Activated CD8-positive, alpha-beta memory T cell treated with anti-CD3 and anti-CD28 coated beads, Interleukin-2, amount 50 U/mL, for 1 hour (primary cell): ENCODE results near the gene P2RY2.

Source experiments
- DNase-seq: peaks from one replicate; pipeline ENCODE4 v3.0.0-alpha.2; 2020; ENCODE audit errors: extremely low read depth

P2RY2 gene

GRCh38 chr11:73204711-73205121 is 13.4 kb upstream of the P2RY2 start:
- no peak for DNase-seq

DNA sequence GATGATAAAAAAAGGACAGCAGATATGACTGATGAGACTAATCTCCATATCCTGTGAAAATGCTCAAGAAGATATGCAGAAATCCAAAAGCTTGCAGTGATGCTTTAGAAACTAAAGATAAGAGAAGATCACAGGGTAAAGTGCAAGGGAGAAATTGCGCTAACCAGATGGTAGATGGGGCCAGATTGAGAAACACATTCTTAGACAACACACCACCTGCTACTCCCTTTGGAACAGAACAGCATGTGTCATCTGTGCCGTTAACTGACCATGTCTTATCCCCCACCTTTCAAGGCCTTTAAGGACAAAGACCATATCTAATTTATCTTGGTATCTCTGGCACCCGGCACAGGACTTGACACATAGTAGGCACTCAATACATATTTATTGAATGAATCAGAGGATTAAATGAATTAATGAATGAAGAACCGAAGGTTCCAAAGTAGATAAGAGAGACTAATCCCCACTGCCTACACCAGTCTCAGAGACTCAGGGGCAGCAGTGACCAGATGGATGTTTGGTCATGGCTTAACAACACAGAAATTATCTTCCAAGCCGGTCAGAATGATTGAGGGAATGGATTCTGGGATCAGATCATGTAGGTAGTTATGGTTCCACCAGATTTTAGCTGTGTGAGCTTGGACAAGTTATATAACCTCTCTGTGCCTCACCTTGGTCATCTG is 12.3 kb upstream of the P2RY2 start:
- no peak for DNase-seq

DNA sequence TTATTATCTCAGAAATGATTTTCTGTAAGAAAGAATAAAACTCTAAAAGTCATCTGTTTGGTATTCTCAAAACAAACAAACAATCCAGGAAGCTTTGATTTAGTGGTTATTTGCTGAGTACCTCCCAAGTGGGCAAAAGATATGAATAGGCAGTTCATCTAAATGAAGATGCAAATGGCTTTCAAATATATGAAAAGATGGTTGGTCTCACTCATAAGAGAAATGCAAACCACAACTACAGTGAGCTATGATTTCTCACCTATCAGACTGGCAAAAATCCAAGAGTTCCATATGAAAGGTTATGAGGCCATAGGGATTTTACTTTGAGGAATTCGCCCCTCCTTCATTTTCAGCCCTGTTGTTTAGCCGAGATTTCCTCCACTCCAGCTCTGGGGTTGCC is 11.3 kb upstream of the P2RY2 start:
- no peak for DNase-seq

DNA sequence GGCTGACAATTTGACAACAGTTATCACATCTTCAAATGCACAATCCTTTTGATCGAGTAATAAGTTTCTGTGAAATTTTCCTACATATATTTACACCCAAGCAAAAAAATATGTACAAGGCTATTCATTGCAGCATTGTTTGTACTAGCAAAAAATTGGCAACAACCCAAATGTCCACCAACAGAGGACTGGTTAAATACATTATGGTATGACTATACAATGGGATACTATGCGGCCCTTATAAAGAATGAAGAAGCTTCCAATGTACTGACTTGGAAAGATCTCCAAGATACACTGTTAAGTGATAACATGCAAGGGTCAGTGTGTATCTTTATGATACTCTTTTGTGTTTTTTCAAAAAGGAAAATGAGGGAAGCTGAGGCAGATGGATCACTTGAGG is 8.2 kb upstream of the P2RY2 start:
- DNase-seq = no peak

- DNase-seq = no peak
These were observed 7.0 kb upstream of the P2RY2 start for GRCh38 chr11:73210916-73211667.

- no peak for DNase-seq
These were observed 4.6 kb upstream of the P2RY2 start for GRCh38 chr11:73213196-73214143.

DNA sequence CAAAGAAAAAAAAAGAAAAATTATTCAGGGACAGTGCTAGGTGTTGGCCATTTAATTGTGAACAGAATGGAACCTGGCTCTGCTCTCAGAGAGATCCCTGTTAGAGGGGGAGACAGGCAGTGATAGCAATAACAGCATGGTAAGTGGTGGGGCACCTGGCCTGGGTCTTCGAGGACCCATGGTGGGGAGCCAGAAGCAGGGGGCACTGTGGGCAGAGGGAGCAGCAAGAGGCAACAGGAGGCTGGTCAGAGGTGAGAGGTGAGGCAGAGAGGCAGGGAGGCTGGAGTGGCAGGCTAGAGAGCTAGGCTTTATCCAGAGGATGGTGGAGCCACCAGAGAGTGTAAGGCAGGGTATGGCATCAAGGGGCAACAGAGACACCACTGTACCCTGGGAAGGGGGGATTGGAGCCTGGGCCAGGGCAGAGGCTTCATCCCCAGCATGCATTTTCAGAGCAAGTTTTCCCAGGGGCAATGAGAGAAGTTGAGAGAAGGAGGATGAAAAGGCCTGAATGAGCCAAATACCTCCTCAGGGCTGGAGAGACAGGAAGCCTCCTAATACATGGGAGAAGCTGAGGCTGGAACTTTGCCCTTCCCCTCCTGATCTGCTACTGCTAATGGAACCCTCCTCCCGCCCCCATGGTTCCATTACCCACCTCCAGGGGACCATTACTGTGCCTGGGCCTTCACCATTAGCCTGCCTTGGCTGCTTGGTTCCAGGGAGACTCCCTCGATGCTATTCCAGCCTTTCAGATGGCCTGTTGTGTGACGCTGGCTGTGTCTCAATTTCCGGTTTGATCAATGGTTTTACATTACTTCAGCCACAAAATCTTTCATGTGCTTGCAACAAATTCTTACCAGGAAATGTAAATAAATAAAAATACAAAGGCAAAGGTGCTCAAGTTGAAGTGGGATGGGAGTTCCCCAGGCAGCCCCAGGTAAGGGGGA is 2.6 kb upstream of the P2RY2 start:
- DNase-seq = no peak

- no peak for DNase-seq
These were observed 1.6 kb upstream of the P2RY2 start for GRCh38 chr11:73216465-73216864.

DNA sequence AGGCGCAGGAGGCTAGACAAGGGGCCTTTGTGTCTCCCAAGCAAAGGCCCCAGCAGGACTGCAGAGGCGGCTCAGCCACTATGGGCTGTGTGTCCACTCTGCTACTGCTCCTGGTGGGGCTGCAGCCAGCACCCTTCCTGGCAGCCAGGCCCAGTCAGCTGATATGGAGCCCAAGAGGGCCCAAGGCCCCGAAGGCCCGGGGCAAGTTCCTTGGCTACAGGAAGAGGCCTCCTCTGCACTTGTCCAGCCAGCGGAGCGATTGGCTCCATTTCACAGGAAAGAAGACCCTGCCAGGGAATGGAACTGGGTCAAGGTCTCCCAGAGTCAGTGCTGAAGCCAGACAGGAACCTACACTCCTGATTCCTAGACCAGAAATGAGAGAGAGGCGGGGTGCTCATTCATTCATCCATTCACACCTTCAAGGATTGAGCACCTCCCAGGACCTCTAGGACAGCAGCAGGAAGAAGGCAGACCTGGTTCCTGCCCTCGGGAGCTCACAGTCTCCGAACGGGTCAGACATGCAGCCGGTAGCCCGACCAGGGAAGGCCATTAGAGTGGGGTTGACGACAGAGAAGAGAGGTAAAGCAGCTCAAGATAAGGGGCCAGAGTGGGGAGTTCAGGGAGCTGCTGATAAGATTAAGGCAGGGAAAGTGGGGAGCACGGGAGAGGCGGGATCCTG is 811 bp upstream of the P2RY2 start:
- no peak for DNase-seq

GRCh38 chr11:73217810-73218105 is 323 bp upstream of the P2RY2 start:
- no peak for DNase-seq

DNA sequence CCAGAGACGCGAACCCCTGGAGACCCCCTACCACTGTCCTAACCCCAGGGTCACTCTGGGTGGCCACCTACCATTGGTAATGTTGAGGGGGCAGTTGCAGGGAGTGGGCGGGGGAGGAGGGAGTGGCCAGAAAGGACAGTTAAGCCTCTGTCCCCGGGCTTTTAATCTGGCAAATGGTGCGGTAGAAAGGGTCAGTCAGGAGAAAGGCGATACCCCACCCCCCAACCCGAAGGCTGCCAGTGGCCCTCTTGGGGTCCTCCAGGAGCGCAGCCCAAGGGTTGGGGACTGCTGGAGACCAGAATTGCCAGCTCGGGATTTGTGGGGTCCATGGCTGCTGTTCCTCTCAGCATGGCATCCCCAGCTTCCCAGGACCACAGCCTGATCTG is 742 bp downstream of the P2RY2 start:
- DNase-seq = no peak

DNA sequence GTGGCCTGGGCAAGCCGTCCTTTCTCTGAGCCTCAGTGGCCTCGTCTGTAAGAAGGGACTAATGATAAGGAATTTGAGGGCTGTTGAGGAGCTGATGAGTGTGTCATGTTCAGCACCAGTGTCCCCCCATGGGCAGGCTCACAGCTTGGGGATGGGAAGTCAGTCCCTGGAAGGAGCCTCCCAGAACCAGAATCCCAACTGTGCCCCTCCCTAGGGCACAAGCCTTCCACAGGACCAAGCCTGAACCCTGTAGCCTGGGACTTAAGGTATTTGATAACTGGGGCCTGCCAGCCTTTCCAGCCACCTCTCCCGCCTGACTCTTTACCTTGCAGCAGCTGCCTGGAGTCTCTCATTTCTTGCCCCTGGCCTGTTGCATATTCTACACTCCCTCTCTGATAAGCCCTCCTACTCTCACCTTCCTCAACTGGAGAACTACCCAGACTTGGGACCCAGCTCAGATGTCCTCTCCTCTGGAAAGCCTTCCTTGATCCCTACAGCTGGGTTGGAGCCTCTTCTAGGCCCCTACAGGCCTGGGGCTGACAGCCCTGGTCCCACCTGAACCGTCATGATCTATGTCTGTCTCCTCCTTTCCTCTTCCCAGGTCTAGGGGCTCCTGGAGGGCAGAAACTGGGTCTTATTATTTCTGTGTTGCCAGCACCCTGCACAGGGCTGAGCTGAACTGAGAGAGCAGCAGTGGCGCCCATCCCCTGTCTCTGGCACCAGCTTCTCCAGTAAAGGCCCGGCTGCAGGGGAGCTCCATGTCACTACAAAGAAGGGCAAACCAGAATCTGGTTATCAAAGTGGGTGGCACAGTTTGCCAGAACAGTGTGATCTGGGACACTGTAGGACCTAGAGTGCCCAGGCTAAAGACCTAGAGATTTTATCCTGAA is 1.6 kb downstream of the P2RY2 start:
- DNase-seq = no peak

DNA sequence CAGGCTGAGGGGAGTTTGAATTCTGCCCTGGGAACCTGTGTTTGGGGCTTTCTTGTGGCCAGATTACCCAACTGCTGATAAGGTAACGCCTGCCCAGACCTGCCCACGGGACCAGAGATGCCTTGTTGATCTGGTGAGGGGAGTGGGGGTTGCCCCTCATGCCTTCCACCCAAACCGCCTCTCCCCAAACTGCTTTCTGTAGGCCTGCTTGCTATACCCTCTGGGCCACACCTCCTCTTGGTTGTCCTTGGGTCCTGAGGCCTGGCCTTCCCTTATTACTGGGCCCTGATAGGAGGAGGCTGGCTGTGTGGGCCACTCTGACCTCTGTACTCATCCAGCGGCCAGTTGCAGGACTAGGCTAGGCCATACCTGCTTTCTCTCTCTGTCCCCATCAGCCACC is 3.4 kb downstream of the P2RY2 start:
- DNase-seq = no peak

DNA sequence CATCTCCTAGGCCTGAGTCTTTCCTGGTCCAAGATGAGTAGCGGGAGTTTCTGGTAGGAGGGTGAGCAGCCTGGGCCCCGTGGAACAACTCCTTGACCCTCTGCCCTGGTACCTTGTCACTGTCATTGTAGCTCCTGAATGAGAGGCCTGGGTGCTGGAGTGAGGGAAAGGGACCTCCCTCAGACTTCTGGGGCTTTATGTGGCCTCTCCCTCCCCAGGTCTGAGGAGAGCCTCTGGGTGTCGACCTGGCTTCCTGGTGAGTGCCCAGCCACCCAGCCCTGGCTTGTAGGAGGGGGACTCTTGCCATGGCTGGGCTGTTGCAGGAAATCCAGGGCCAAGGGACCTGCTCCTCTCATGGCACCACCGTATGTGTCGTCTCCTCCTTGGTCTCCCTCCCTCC is 3.9 kb downstream of the P2RY2 start:
- DNase-seq = no peak

DNA sequence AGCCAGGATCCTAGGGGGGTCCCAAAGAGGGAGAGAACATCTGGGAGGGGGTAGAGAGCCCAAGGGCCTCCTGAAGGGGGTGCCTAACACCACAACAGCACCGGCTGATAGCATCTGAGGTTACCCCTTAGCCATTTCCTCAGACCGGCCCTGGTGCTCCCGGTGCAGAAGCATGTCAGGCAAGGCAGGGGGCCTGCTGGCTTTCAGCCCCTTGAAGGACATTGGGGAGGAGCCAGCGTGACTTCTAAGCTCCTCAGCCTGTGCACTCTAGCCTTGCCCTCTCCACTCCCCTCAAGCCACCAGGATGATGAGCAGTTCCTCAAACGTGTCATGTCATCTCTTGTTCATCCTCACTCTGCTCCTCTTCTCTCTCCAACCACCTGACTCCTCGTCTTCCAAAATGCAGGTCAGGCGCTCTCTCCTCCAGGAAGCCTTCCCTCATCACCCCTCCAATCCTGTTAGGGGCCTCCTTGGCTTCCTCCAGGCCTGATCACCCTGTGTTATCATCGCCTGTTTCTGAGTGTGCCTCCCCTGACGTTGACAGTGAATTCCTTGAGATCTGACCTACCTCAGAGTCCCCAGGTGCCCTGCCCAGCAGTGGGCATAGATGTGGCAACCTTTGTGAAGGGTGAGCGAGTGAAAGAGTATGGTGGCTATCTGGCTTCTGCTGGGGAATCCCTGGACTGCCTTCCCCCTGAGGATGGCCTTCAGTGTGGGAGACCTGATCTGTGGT is 6.1 kb downstream of the P2RY2 start:
- no peak for DNase-seq

DNA sequence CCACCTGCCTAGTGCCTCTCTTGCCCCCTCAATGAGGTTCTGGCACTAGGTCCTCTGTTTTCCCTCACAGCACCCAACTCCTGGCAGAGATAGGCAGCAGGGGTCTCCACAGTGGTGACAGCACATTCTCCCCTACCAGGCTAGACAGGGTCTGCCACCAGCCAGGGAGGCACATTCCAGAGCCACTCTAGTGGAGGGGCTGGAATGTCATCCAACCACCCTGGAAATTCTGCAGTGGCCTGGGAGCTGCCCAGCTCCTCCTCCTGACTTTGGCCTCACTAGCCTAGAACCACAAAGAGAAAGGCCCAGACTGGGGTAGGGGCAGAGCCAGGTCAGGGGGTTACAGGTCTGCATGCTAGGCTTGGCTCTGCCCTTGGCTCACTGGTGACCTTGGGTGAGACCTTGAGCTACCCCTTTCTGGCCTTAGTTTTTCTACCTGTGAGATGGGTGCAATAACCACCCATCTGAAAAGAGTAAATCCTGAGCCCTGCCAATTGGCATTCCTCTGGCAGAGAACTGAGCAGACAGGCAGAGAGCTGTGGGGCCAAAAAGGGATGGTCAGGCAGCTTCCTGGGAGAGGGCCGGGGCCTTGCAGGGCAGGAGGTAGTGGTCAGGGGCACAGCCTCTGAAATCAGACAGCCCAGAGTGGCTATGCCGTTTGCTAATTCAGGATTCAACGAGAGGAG is 7.1 kb downstream of the P2RY2 start:
- no peak for DNase-seq

- DNase-seq = no peak
These were observed 7.8 kb downstream of the P2RY2 start for GRCh38 chr11:73225851-73226250.

GRCh38 chr11:73226297-73227006 is 8.4 kb downstream of the P2RY2 start:
- no peak for DNase-seq
